Activated T-cell treated with anti-CD3 and anti-CD28 coated beads for 24 hours (primary cell): ENCODE data around the gene LSM14B.
A peak's percentile ranks its signal among the peaks of the same experiment; 100 is the strongest.
"Not testable (repeated sequence)": the region's sequence is repeated elsewhere in the genome, so short reads cannot be mapped to it uniquely, and the experiment has no call there.

ENCODE experiments used
- DNase-seq: peaks from one replicate; pipeline ENCODE4 v3.0.0-alpha.2; 2020; ENCODE audit warnings: low read depth

LSM14B gene

GRCh38 chr20:62121776-62122653, at the start of gene LSM14B:
TSS of gene LSM14B (plus strand) at chr20:62122475. CDS start at chr20:62122667, 192 bp downstream.
- peak; percentile 96 for DNase-seq

- no peak for DNase-seq
Observed at GRCh38 chr20:62073323-62073722, 49.0 kb upstream of the LSM14B start.

GRCh38 chr20:62079166-62079565, 43.1 kb upstream of the LSM14B start:
- no peak for DNase-seq

GRCh38 chr20:62080249-62080990, 41.9 kb upstream of the LSM14B start:
- no peak for DNase-seq

GRCh38 chr20:62083312-62083711, 39.0 kb upstream of the LSM14B start:
- no peak for DNase-seq

DNA sequence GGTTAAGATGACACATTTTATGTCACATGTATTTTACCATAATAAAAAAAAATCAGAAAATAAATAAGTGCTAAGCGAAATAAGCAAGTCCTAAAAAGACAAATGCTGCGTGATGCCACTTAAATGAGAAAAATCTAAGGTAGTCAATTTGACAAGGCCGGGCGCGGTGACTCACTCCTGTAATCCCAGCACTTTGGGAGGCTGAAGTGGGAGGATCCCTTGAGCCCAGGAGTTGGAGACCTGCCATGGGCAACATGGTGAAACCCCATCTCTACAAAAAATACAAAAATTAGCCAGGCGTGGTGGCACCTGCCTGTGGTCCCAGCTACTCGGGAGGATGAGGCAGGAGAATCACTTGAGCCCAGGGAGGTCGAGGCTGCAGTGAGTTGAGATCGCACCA, 38.1 kb upstream of the LSM14B start:
- DNase-seq = not testable (repeated sequence)

- no peak for DNase-seq
Observed at GRCh38 chr20:62085206-62085605, 37.1 kb upstream of the LSM14B start.

- DNase-seq = no peak
Observed at GRCh38 chr20:62087227-62087626, 35.0 kb upstream of the LSM14B start.

DNA sequence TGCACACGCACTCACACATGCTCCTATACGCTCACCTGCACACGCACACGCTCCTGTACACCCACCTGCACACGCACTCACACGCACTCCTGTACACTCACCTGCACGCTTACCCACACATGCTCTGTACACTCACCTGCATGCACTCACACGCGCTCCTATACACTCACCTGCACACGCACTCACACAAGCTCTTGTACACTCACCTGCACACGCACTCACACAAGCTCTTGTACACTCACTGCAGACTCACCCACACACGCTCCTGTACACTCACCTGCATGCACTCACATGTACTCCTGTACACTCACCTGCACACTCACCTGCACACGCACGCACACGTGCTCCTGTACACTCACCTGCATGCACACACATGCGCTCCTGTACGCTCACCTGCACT, 34.6 kb upstream of the LSM14B start:
- no peak for DNase-seq

DNA sequence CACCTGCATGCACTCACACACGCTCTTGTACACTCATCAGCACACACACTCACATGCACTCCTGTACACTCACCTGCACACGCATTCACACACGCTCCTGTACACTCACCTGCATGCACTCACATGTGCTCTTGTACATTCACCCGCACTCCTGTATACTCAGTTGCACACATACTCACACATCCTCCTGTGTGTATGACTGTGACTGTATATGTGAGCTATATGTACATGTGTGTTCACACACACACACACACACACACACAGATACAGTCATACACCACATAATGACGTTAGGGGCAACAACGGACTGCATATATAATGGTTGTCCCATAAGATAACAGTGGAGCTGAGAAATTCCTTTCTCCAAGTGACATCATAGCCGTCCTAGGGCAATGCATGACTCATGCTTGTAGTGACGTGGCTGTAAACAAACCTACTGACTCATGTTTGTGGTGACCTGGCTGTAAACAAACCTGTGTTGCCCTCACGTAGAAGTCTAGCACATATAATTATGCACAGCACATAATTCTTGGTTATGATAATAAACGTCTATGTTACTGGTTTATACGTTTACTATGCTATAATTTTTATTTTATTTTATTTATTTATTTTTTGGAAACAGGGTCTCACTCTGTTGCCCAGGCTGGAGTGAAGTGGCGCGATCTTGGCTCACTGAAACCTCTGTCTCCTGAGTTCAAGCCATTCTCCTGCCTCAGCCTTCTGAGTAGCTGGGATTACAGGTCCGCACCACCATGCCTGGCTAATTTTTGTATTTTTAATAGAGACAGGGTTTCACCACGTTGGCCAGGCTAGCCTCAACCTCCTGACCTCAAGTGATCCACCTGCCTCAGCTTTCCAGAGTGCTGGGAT, 33.8 kb upstream of the LSM14B start:
- no peak for DNase-seq

DNA sequence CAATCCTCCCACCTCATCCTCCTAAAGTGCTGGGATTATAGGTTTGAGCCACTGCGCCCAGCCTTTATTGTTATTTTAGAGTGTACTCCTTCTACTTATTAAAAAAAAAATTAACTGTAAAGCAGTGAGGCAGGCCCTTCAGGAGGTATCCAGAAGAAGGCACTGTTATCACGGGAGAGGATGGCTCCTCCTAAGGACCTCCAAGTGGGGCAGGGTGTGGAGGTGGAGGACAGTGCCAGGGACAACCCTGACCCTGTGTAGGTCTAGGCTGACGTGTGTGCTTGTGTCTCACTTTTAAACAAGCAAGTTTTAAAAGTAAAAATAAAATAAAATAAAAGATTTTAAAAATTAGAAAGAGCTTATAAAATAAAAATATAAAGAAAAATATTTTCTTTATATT, 32.9 kb upstream of the LSM14B start:
- no peak for DNase-seq

GRCh38 chr20:62096421-62097380, 25.6 kb upstream of the LSM14B start:
- DNase-seq = no peak

GRCh38 chr20:62097881-62098407, 24.3 kb upstream of the LSM14B start:
- no peak for DNase-seq

GRCh38 chr20:62101078-62101477, 21.2 kb upstream of the LSM14B start:
- no peak for DNase-seq

- DNase-seq = no peak
Observed at GRCh38 chr20:62103508-62104233, 18.6 kb upstream of the LSM14B start.

DNA sequence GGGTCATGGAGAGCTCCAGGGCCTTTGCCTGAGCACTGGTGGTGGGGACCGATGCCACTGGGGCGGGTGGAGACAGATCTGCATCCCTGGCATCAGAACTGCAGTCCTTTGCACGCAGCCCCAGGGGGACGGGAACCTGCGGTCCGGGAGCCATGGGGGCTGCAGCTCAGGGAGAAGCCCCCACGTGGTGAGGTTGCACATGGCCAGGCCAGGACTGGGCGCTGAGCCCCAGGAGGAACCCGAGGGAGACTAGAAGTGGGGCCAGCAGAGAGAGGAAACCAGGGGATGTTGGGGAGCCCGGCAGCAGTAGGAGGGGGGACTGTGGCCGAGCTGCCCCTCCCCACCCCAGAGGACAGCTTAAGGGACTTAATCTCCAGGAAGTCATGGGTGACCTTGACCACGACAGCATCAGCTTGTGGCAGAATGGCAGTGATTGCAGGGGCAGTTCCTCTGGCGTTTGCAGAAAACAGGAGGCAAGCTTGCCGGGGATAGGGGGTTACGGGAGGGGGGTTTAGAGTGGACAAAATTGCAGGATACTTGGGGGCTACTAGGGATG, 18.0 kb upstream of the LSM14B start:
- DNase-seq = no peak

GRCh38 chr20:62104791-62105345, 17.4 kb upstream of the LSM14B start:
- DNase-seq = no peak

DNA sequence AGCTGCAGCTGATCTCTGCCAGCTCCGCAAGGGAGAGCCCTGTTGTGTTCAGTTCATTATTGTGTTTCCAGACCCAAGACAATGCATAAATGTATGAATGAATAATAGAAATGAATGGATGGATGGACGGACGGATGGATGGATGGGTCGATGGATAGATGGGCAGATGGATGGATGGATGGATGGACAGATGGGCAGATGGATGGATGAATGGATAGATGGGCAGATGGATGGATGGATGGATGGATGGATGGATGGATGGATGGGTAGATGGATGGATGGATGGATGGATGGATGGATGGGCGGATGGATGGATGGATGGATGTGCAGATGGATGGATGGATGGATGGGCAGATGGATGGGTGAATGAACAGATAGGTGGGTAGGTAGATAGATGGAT, 16.7 kb upstream of the LSM14B start:
- DNase-seq = no peak

GRCh38 chr20:62111148-62111547, 11.1 kb upstream of the LSM14B start:
- DNase-seq = no peak

DNA sequence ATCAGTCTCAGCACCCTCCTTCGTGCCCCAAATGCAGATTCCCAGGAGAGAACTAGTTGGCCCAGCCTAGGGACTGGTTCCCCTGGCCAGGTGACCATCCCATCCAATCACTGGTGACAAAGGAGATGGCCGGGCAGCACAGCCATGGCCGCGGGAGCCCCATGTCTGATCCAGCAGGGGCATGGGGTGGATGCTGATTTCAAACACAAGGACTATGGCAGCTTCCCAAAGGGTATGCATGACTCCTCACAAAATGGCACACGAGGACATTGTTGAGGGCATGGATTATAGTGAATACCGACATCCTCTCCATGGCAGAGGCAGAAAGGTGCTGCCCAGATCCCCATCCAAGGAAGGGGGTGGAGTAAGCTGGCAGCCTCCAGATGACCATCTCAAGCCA, 9.9 kb upstream of the LSM14B start:
- DNase-seq = no peak
